C4-2B (cell line): ENCODE data around the gene LAPTM5.

ENCODE experiments used
- ZFX ChIP-seq: fragments of 450-650 bp; IDR thresholded peaks from 2 replicates; pipeline ENCODE4 v1.6.1; 2017
- TF ChIP-seq, protein P1 (sequence below): fragments of 450-650 bp; conservative IDR thresholded peaks from 2 replicates; pipeline ENCODE4 v1.5.1; 2017; ENCODE audit warnings: mild to moderate bottlenecking

DNA sequence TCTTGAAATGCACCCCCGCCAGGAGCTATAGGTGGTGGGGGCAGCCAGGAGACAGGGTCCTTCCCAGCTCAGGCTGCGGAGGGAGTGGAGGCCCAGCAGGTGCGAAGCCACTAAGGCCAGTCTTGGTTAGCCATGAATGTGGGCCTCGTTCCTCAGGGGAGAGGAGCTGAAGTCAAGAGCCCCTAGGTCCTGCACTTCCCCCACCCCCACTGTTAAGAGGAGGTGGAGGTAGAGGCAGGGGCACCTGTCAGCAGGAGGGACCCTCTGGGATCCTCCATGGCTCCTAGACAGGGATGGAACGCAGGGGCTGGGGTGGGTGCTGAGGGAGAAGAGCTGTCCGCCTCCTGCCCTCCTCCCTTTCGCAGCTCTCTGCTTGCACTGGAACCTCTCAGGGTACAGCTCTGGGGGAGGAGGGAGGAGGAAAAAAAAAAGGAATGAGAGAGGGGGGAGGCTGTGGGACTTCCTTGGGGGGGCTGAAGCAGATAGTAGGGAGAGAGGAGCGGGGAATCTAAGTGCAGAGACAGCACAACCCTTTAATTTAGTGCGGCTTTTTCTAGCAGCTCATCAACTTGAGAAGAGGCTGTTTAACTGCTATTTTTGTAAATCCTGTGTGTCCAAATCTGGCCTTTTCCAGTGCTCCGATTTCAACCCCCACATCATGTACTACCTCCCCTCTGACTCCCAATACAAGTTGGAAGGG lies 71.2 kb downstream of the LAPTM5 start:
- TF ChIP-seq, protein P1, sequence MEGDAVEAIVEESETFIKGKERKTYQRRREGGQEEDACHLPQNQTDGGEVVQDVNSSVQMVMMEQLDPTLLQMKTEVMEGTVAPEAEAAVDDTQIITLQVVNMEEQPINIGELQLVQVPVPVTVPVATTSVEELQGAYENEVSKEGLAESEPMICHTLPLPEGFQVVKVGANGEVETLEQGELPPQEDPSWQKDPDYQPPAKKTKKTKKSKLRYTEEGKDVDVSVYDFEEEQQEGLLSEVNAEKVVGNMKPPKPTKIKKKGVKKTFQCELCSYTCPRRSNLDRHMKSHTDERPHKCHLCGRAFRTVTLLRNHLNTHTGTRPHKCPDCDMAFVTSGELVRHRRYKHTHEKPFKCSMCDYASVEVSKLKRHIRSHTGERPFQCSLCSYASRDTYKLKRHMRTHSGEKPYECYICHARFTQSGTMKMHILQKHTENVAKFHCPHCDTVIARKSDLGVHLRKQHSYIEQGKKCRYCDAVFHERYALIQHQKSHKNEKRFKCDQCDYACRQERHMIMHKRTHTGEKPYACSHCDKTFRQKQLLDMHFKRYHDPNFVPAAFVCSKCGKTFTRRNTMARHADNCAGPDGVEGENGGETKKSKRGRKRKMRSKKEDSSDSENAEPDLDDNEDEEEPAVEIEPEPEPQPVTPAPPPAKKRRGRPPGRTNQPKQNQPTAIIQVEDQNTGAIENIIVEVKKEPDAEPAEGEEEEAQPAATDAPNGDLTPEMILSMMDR = no peak
- no peak for TF ChIP-seq ZFX
